IMR-90 (cell line): ENCODE measurements around the gene NUDT16. TPM values are rescaled to one million over a fixed set of nuclear protein-coding genes. Genes with fewer than 3 reads are reported as not detected.

ENCODE experiments used
- ATAC-seq: fragments of 200-7000 bp; cut with Tn5 transposase; 2 replicates; pipeline ENCODE4 v1.9.1; 2020; ENCODE audit warnings: low read depth, mild to moderate bottlenecking, moderate library complexity
- BruUV-seq: library from RNA; stranded (reverse); fragments of 400-500 nt; replicated peaks from 2 replicates; lab custom pipeline; 2021; lab: Mats Ljungman, UMichigan
- CTCF ChIA-PET: fragments of 300-600 bp; formaldehyde crosslinking; extraction: SDS; loops from one replicate; lab custom pipeline; 2021; ENCODE audit warnings: antibody characterized with exemption; lab: Yijun Ruan, JAX
- POLR2A ChIA-PET: fragments of 300-600 bp; sonication (Branson Sonifier 250); formaldehyde crosslinking; loops from one replicate; lab custom pipeline; 2022; ENCODE audit warnings: antibody characterized with exemption; ENCODE audit not compliant: unreplicated experiment; lab: Charles Lee
- DNase-seq: peaks from one replicate; pipeline ENCODE4 v3.0.0; 2013
- H2AFZ ChIP-seq: replicated peaks from 2 replicates; pipeline ENCODE3; 2013; ENCODE audit warnings: low read length, mild to moderate bottlenecking; ENCODE audit not compliant: poor library complexity
- H2AK5ac ChIP-seq: 2 replicates; pipeline ENCODE4 v1.6.1; 2013; ENCODE audit warnings: low read depth, low read length, inconsistent platforms
- H2AK9ac ChIP-seq: replicated peaks from 2 replicates; pipeline ENCODE3; 2013; ENCODE audit warnings: mild to moderate bottlenecking, low read depth, low read length, moderate library complexity; ENCODE audit not compliant: poor library complexity
- H2BK120ac ChIP-seq: 2 replicates; pipeline ENCODE4 v1.6.1; 2013; ENCODE audit warnings: low read depth, low read length, inconsistent platforms
- H2BK15ac ChIP-seq: 3 replicates; pipeline ENCODE4 v1.6.1; 2013; ENCODE audit warnings: low read depth, low read length, inconsistent platforms
- H2BK20ac ChIP-seq: 2 replicates; pipeline ENCODE4 v1.6.1; 2013; ENCODE audit warnings: low read depth, mild to moderate bottlenecking, inconsistent platforms, low read length, moderate library complexity
- H2BK5ac ChIP-seq: 2 replicates; pipeline ENCODE4 v1.6.1; 2013; ENCODE audit warnings: mild to moderate bottlenecking, low read depth, low read length, inconsistent platforms; ENCODE audit not compliant: poor library complexity, severe bottlenecking
- H3K14ac ChIP-seq: replicated peaks from 2 replicates; pipeline ENCODE4 v1.6.1; 2013; ENCODE audit warnings: low read depth, low read length, inconsistent platforms
- H3K18ac ChIP-seq: 2 replicates; pipeline ENCODE4 v1.6.1; 2013; ENCODE audit warnings: low read depth, low read length, control low read depth
- H3K23ac ChIP-seq: 2 replicates; pipeline ENCODE4 v1.6.1; 2013; ENCODE audit warnings: low read depth, low read length, inconsistent platforms
- H3K27ac ChIP-seq: 2 replicates; pipeline ENCODE4 v1.5.1; 2013; ENCODE audit warnings: mild to moderate bottlenecking, control low read depth, low read length; ENCODE audit not compliant: insufficient read depth
- H3K27me3 ChIP-seq: 2 replicates; pipeline ENCODE4 v1.6.1; 2013; ENCODE audit warnings: low read length; ENCODE audit not compliant: control insufficient read depth, insufficient read depth
- H3K36me3 ChIP-seq: 2 replicates; pipeline ENCODE4 v1.6.1; 2013; ENCODE audit warnings: low read length, mixed read lengths; ENCODE audit not compliant: control insufficient read depth, insufficient read depth
- H3K4ac ChIP-seq: 2 replicates; pipeline ENCODE4 v1.6.1; 2013; ENCODE audit warnings: low read depth, low read length, inconsistent platforms
- H3K4me1 ChIP-seq: 2 replicates; pipeline ENCODE4 v1.6.1; 2013; ENCODE audit warnings: low read length, mixed read lengths; ENCODE audit not compliant: control insufficient read depth, insufficient read depth
- H3K4me2 ChIP-seq: 2 replicates; pipeline ENCODE4 v1.6.1; 2013; ENCODE audit warnings: low read depth, mild to moderate bottlenecking, control low read depth, low read length, moderate library complexity
- H3K4me3 ChIP-seq: 2 replicates; pipeline ENCODE4 v1.5.1; 2013; ENCODE audit warnings: low read depth, mild to moderate bottlenecking, control low read depth, low read length, moderate library complexity; ENCODE audit not compliant: insufficient read depth
- H3K56ac ChIP-seq: 2 replicates; pipeline ENCODE4 v1.6.1; 2013; ENCODE audit warnings: low read length, inconsistent platforms; ENCODE audit not compliant: insufficient read depth; ENCODE audit errors: extremely low read depth
- H3K79me1 ChIP-seq, 2 experiments: 2 replicates each; pipeline ENCODE4 v1.6.1; 2013; ENCODE audit warnings: low read length in 2 of 2, inconsistent platforms in 1 of 2, low read depth in 1 of 2
- H3K9ac ChIP-seq: 2 replicates; pipeline ENCODE4 v1.6.1; 2013; ENCODE audit warnings: low read depth, low read length, control low read depth
- H3K9me1 ChIP-seq: 2 replicates; pipeline ENCODE4 v1.6.1; 2013; ENCODE audit warnings: low read length, inconsistent platforms; ENCODE audit not compliant: insufficient read depth
- H3K9me3 ChIP-seq: 2 replicates; pipeline ENCODE4 v1.6.1; 2013; ENCODE audit warnings: low read length; ENCODE audit not compliant: control insufficient read depth, insufficient read depth
- H4K20me1 ChIP-seq: 2 replicates; pipeline ENCODE4 v1.6.1; 2013; ENCODE audit warnings: low read length, inconsistent platforms; ENCODE audit not compliant: insufficient read depth
- H4K5ac ChIP-seq: 2 replicates; pipeline ENCODE4 v1.6.1; 2013; ENCODE audit warnings: mild to moderate bottlenecking, low read depth, low read length, control low read depth
- H4K8ac ChIP-seq, 2 experiments: 2 replicates each; pipeline ENCODE4 v1.6.1; 2013; ENCODE audit warnings: low read depth in 2 of 2, low read length in 2 of 2, control low read depth in 1 of 2, inconsistent platforms in 1 of 2
- H4K91ac ChIP-seq: 2 replicates; pipeline ENCODE4 v1.6.1; 2013; ENCODE audit warnings: low read depth, low read length, inconsistent platforms; ENCODE audit not compliant: insufficient read depth
- RCOR1 ChIP-seq: IDR thresholded peaks from 2 replicates; pipeline ENCODE4 v1.6.1; 2012; ENCODE audit warnings: mild to moderate bottlenecking, low read length, improper control_type of control experiment; ENCODE audit not compliant: insufficient replicate concordance
- WGBS, 2 experiments: methylation state at CpG; one replicate each; pipeline versions ENCODE4 v1.1.5 to v1.1.7; 2013; ENCODE audit warnings: missing lambda C conversion rate in 2 of 2; ENCODE audit not compliant: insufficient read length in 1 of 2; ENCODE audit errors: extremely low coverage in 2 of 2; 5-methylcytosine and 5-hydroxymethylcytosine counted together
- dilution Hi-C: fragments of 300-500 bp; cut with HindIII; formaldehyde crosslinking; loops from one replicate; pipeline ENCODE4 v1.14.3; 2018; ENCODE audit warnings: low sequenced_read_pairs; ENCODE audit not compliant: unreplicated experiment
- in situ Hi-C: fragments of 300-500 bp; cut with MboI; formaldehyde crosslinking; loops from 3 replicates; pipeline ENCODE4 v1.14.3; 2019; ENCODE audit warnings: low sequenced_read_pairs, inconsistent platforms, mixed read lengths
- intact Hi-C: fragments of 100-400 bp; cut with micrococcal nuclease; formaldehyde crosslinking; loops from 2 replicates; pipeline ENCODE4 v1.10.0; 2022
- polyA plus RNA-seq, 3 experiments: library from polyadenylated mRNA; depleted of rRNA; stranded (reverse); fragments of >200 nt; gene quantifications; 2 replicates each; pipeline ENCODE4 v1.2.3, GENCODE V29; 2012; ENCODE audit warnings: low replicate concordance in 1 of 3
- total RNA-seq: library from RNA; depleted of rRNA; stranded (reverse); fragments of >200 nt; gene quantifications from 2 replicates; pipeline ENCODE4 v1.2.3, GENCODE V29; 2012

NUDT16 gene
- total and polyA plus RNA-seq, 2 of the 4 experiments (the other 2 are of a cell fraction), result 8.9 to 10.4 TPM

DNA sequence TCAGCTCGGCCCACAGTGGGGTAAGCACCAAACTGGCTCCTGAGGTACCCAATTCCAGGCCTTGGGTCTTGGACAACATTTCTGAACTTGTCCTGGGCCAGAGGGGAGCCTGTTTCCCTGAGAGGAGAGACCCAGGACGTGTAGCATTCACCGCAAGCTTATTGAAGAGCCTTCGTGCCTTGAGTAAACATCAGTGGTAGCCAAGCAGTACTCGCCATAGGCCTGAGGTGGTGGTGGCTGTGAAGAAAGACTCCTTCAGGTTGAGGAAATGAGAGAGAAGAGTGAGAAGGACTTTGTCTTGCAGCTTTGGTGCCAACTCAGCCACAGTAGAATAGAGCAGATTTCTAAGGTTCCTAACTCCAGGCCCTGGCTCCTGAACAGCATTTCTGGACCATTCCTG, 50.2 kb downstream of the NUDT16 start:
- H3K23ac ChIP-seq, result no peak overlapping the region
- H2BK5ac ChIP-seq, result no peak overlapping the region
- H3K9me3 ChIP-seq, result no peaks in the 10 kb centered on the region
- H3K79me1 ChIP-seq, result no peaks in the 10 kb centered on the region
- no peak overlapping the region for H3K4me3 ChIP-seq
- TF ChIP-seq RCOR1, result no peak
- BruUV-seq, result no TSS peak
- H2AK9ac ChIP-seq, result no peak overlapping the region
- no peak overlapping the region for H2AFZ ChIP-seq
- no peaks in the 10 kb centered on the region for H4K20me1 ChIP-seq
- no peak overlapping the region for H2BK15ac ChIP-seq
- H2BK20ac ChIP-seq, result no peak overlapping the region
- in situ Hi-C loops (no loop called here), dilution Hi-C loops (no loop called here), intact Hi-C loops (no loop called here)
- no peak overlapping the region for H3K4me2 ChIP-seq
- H4K5ac ChIP-seq, result no peak overlapping the region
- H3K9me1 ChIP-seq, result no peaks in the 10 kb centered on the region
- H3K27me3 ChIP-seq, result no peaks in the 10 kb centered on the region
- H3K4ac ChIP-seq, result no peak overlapping the region
- H3K36me3 ChIP-seq, result no peaks in the 10 kb centered on the region
- H3K9ac ChIP-seq, result no peak overlapping the region
- H2AK5ac ChIP-seq, result no peak overlapping the region
- H3K4me1 ChIP-seq, result no peaks in the 10 kb centered on the region
- POLR2A ChIA-PET, result no interaction called here
- no peak overlapping the region for H4K8ac ChIP-seq
- H3K27ac ChIP-seq, result no peak overlapping the region
- DNase-seq (no peak), ATAC-seq (no peak)
- no peak overlapping the region for H4K91ac ChIP-seq
- H3K18ac ChIP-seq, result no peak overlapping the region
- 29% methylated on average over 2 of the region's 5 CpGs; no CpG with 5 or more reads in 1 of the 2 experiments for WGBS, 2 experiments
- H3K56ac ChIP-seq, result no peak overlapping the region
- H3K14ac ChIP-seq, result no peak overlapping the region
- no peak overlapping the region for H2BK120ac ChIP-seq
- CTCF ChIA-PET, result no interaction called here
